Bronchial epithelial cell (primary cell): ENCODE measurements around the gene HS3ST3B1. TPM values are rescaled to one million over a fixed set of nuclear protein-coding genes. Genes with fewer than 3 reads are reported as not detected.

Experiments used
- DNase-seq: peaks from one replicate; pipeline ENCODE4 v3.0.0-alpha.2; 2010; ENCODE audit warnings: low read depth
- FAIRE-seq: peaks from 2 replicates; lab custom pipeline; 2011; peaks lifted over from hg19 to GRCh38; lab: Jason Lieb, UNC
- H3K27me3 ChIP-seq: 2 replicates; pipeline ENCODE4 v1.5.1; 2011; ENCODE audit warnings: low read length; ENCODE audit not compliant: control insufficient read depth, insufficient read depth
- H3K36me3 ChIP-seq: 2 replicates; pipeline ENCODE4 v1.5.1; 2011; ENCODE audit warnings: low read length; ENCODE audit not compliant: control insufficient read depth, insufficient read depth
- H3K4me3 ChIP-seq: 2 replicates; pipeline ENCODE4 v1.5.1; 2011; ENCODE audit warnings: mild to moderate bottlenecking, low read depth, low read length, control low read depth
- CTCF ChIP-seq: IDR thresholded peaks from 2 replicates; pipeline ENCODE4 v1.5.1; 2011; ENCODE audit warnings: mild to moderate bottlenecking, moderate library complexity, low read length, control low read depth, inconsistent platforms; ENCODE audit not compliant: insufficient read depth, severe bottlenecking
- total RNA-seq: library from RNA; depleted of rRNA; stranded (reverse); fragments of >200 nt; gene quantifications from 2 replicates; pipeline ENCODE4 v1.2.1, GENCODE V29; 2014

The HS3ST3B1 gene
- total RNA-seq, 1 donor from 2014 or later, result 0.53 TPM

- H3K4me3 ChIP-seq, result no peak overlapping the region
- FAIRE-seq (no peak), DNase-seq (no peak)
- H3K36me3 ChIP-seq, result no peaks in the 10 kb centered on the region
- no peak for TF ChIP-seq CTCF
- no peaks in the 10 kb centered on the region for H3K27me3 ChIP-seq
Observed at GRCh38 chr17:14325618-14326167, 24.8 kb downstream of the HS3ST3B1 start.

GRCh38 chr17:14329900-14330491 lies 29.1 kb downstream of the HS3ST3B1 start:
- DNase-seq (no peak), FAIRE-seq (no peak)
- no peak overlapping the region for H3K4me3 ChIP-seq
- no peaks in the 10 kb centered on the region for H3K36me3 ChIP-seq
- no peak for TF ChIP-seq CTCF
- H3K27me3 ChIP-seq, result no peaks in the 10 kb centered on the region

GRCh38 chr17:14330492-14330962 lies 29.6 kb downstream of the HS3ST3B1 start:
- Histone ChIP-seq H3K36me3 (no peaks in the 10 kb centered on the region), H3K27me3 (no peaks in the 10 kb centered on the region), H3K4me3 (no peak overlapping the region)
- no peak for TF ChIP-seq CTCF
- DNase-seq (no peak), FAIRE-seq (no peak)

GRCh38 chr17:14331225-14331981 lies 30.5 kb downstream of the HS3ST3B1 start:
- TF ChIP-seq CTCF, result no peak
- no peak for FAIRE-seq
- DNase-seq, result no peak
- H3K4me3 ChIP-seq, result no peak overlapping the region
- H3K27me3 ChIP-seq, result no peaks in the 10 kb centered on the region
- no peaks in the 10 kb centered on the region for H3K36me3 ChIP-seq

- no peaks in the 10 kb centered on the region for H3K27me3 ChIP-seq
- no peak for TF ChIP-seq CTCF
- H3K36me3 ChIP-seq, result no peaks in the 10 kb centered on the region
- DNase-seq, result no peak
- no peak for FAIRE-seq
- H3K4me3 ChIP-seq, result no peak overlapping the region
Observed at GRCh38 chr17:14331982-14332298, 31.1 kb downstream of the HS3ST3B1 start.

GRCh38 chr17:14332331-14332730 lies 31.4 kb downstream of the HS3ST3B1 start:
- H3K36me3 ChIP-seq, result no peaks in the 10 kb centered on the region
- TF ChIP-seq CTCF, result no peak
- DNase-seq, result no peak
- H3K27me3 ChIP-seq, result no peaks in the 10 kb centered on the region
- no peak overlapping the region for H3K4me3 ChIP-seq
- FAIRE-seq, result no peak
